ENCODE measurements around the gene SERTAD2.

The SERTAD2 gene

GRCh38 chr2:64672708-64673107 lies 19.0 kb upstream of the SERTAD2 start:
- no peak for DNase-seq

- no peak for DNase-seq
Observed at GRCh38 chr2:64670047-64670446, 16.3 kb upstream of the SERTAD2 start.

- DNase-seq: no peak
Observed at GRCh38 chr2:64669288-64669687, 15.6 kb upstream of the SERTAD2 start.

GRCh38 chr2:64668542-64668941 lies 14.8 kb upstream of the SERTAD2 start:
- no peak for DNase-seq

GRCh38 chr2:64667535-64667934 lies 13.8 kb upstream of the SERTAD2 start:
- DNase-seq: no peak

- DNase-seq: no peak
Observed at GRCh38 chr2:64666810-64667438, 13.2 kb upstream of the SERTAD2 start.

GRCh38 chr2:64665709-64666108 lies 12.0 kb upstream of the SERTAD2 start:
- DNase-seq: no peak

- no peak for DNase-seq
Observed at GRCh38 chr2:64663402-64663801, 9.7 kb upstream of the SERTAD2 start.

- no peak for DNase-seq
Observed at GRCh38 chr2:64661741-64662169, 8.0 kb upstream of the SERTAD2 start.

GRCh38 chr2:64659252-64659651 lies 5.5 kb upstream of the SERTAD2 start:
- no peak for DNase-seq

- no peak for DNase-seq
Observed at GRCh38 chr2:64658269-64658668, 4.6 kb upstream of the SERTAD2 start.

- DNase-seq: no peak
Observed at GRCh38 chr2:64657411-64657810, 3.7 kb upstream of the SERTAD2 start.

GRCh38 chr2:64656379-64656778 lies 2.7 kb upstream of the SERTAD2 start:
- DNase-seq: no peak

- DNase-seq: no peak
Observed at GRCh38 chr2:64655873-64656272, 2.2 kb upstream of the SERTAD2 start.

GRCh38 chr2:64655018-64655664 lies 1.4 kb upstream of the SERTAD2 start:
- peak; percentile 41 to 44 for DNase-seq

- peak; percentile 60 to 64 for DNase-seq
Observed at GRCh38 chr2:64654063-64654811, 524 bp upstream of the SERTAD2 start.

GRCh38 chr2:64652231-64653108 lies 1.2 kb downstream of the SERTAD2 start:
- DNase-seq: peak in 1 of 2 donors; percentile 34

GRCh38 chr2:64651590-64651989 lies 2.1 kb downstream of the SERTAD2 start:
- no peak for DNase-seq

- DNase-seq: no peak
Observed at GRCh38 chr2:64650722-64651338, 2.9 kb downstream of the SERTAD2 start.

GRCh38 chr2:64650296-64650695 lies 3.4 kb downstream of the SERTAD2 start:
- no peak for DNase-seq

GRCh38 chr2:64649626-64650025 lies 4.1 kb downstream of the SERTAD2 start:
- no peak for DNase-seq

- no peak for DNase-seq
Observed at GRCh38 chr2:64649013-64649484, 4.7 kb downstream of the SERTAD2 start.
